SK-N-SH treated with all-trans-retinoic acid at 6 μM for 48 hours (cell line): ENCODE measurements around the gene FBXL17.
A peak's percentile ranks its signal among the peaks of the same experiment; 100 is the strongest.

Experiments used
- ATAC-seq: fragments of 200-7000 bp; cut with Tn5 transposase; 3 replicates; pipeline ENCODE4 v1.9.1; 2020; ENCODE audit warnings: mild to moderate bottlenecking, moderate library complexity
- ARNTL ChIP-seq: fragments of 450-650 bp; formaldehyde crosslinking; IDR thresholded peaks from 2 replicates; pipeline ENCODE4 v1.5.0; 2020; ENCODE audit warnings: low read depth, mild to moderate bottlenecking, moderate library complexity, borderline replicate concordance
- BACH2 ChIP-seq: fragments of 250-450 bp; sonication (Bioruptor Pico); IDR thresholded peaks from 2 replicates; pipeline ENCODE4 v1.9.0; 2021; ENCODE audit warnings: mild to moderate bottlenecking, borderline replicate concordance
- CSDC2 ChIP-seq: fragments of 250-450 bp; sonication (Bioruptor Pico); IDR thresholded peaks from 2 replicates; pipeline ENCODE4 v1.5.0; 2020; ENCODE audit warnings: mild to moderate bottlenecking, moderate library complexity
- CSRNP3 ChIP-seq: fragments of 250-450 bp; sonication (Bioruptor Pico); IDR thresholded peaks from 2 replicates; pipeline ENCODE4 v1.5.1; 2021; ENCODE audit warnings: mild to moderate bottlenecking, moderate library complexity
- ESRRG ChIP-seq: fragments of 250-450 bp; sonication (Bioruptor Pico); IDR thresholded peaks from 2 replicates; pipeline ENCODE4 v1.6.1; 2021; ENCODE audit warnings: mild to moderate bottlenecking
- GLIS3 ChIP-seq: fragments of 250-450 bp; sonication (Bioruptor Pico); IDR thresholded peaks from 2 replicates; pipeline ENCODE4 v1.5.0; 2020; ENCODE audit warnings: mild to moderate bottlenecking, moderate library complexity
- ISL1 ChIP-seq: fragments of 250-450 bp; sonication (Bioruptor Pico); IDR thresholded peaks from 2 replicates; pipeline ENCODE4 v2.1.2; 2022; ENCODE audit warnings: mild to moderate bottlenecking, moderate library complexity
- PATZ1 ChIP-seq: fragments of 250-450 bp; sonication (Bioruptor Pico); IDR thresholded peaks from 2 replicates; pipeline ENCODE4 v1.8.0; 2020; ENCODE audit warnings: mild to moderate bottlenecking, moderate library complexity, borderline replicate concordance
- POU6F1 ChIP-seq: fragments of 250-450 bp; sonication (Bioruptor Pico); IDR thresholded peaks from 2 replicates; pipeline ENCODE4 v1.8.0; 2021; ENCODE audit warnings: low read depth, mild to moderate bottlenecking, moderate library complexity, borderline replicate concordance
- PPARA ChIP-seq: fragments of 250-450 bp; sonication (Bioruptor Pico); IDR thresholded peaks from 2 replicates; pipeline ENCODE4 v1.5.0; 2020; ENCODE audit warnings: mild to moderate bottlenecking, borderline replicate concordance
- RARB ChIP-seq: fragments of 250-450 bp; sonication (Bioruptor Pico); IDR thresholded peaks from 2 replicates; pipeline ENCODE4 v1.8.0; 2021; ENCODE audit warnings: mild to moderate bottlenecking, moderate library complexity
- SNAI2 ChIP-seq: fragments of 250-450 bp; sonication (Bioruptor Pico); IDR thresholded peaks from 2 replicates; pipeline ENCODE4 v1.5.0; 2020; ENCODE audit warnings: mild to moderate bottlenecking, moderate library complexity
- TCF4 ChIP-seq: fragments of 250-450 bp; sonication (Bioruptor Pico); IDR thresholded peaks from 2 replicates; pipeline ENCODE4 v1.8.0; 2021; ENCODE audit warnings: mild to moderate bottlenecking, moderate library complexity, borderline replicate concordance
- TOX ChIP-seq: fragments of 250-450 bp; sonication (Bioruptor Pico); IDR thresholded peaks from 2 replicates; pipeline ENCODE4 v1.8.0; 2021; ENCODE audit warnings: mild to moderate bottlenecking, moderate library complexity, borderline replicate concordance
- ZC3H10 ChIP-seq: fragments of 250-450 bp; sonication (Bioruptor Pico); IDR thresholded peaks from 2 replicates; pipeline ENCODE4 v1.5.1; 2021; ENCODE audit warnings: mild to moderate bottlenecking, moderate library complexity
- ZFP3 ChIP-seq: fragments of 250-450 bp; sonication (Bioruptor Pico); IDR thresholded peaks from 2 replicates; pipeline ENCODE4 v1.5.0; 2020; ENCODE audit warnings: mild to moderate bottlenecking, moderate library complexity
- ZFP30 ChIP-seq: fragments of 450-650 bp; formaldehyde crosslinking; IDR thresholded peaks from 2 replicates; pipeline ENCODE4 v1.5.0; 2022; ENCODE audit warnings: mild to moderate bottlenecking, moderate library complexity
- ZNF565 ChIP-seq: fragments of 450-650 bp; formaldehyde crosslinking; conservative IDR thresholded peaks from 2 replicates; pipeline ENCODE4 v1.5.0; 2020; ENCODE audit warnings: low read depth, mild to moderate bottlenecking, moderate library complexity
- ZNF70 ChIP-seq: fragments of 450-650 bp; formaldehyde crosslinking; IDR thresholded peaks from 2 replicates; pipeline ENCODE4 v1.5.0; 2020; ENCODE audit warnings: mild to moderate bottlenecking, moderate library complexity
- ZNF8 ChIP-seq: fragments of 450-650 bp; formaldehyde crosslinking; IDR thresholded peaks from 2 replicates; pipeline ENCODE4 v1.5.0; 2020; ENCODE audit warnings: mild to moderate bottlenecking, moderate library complexity
- TF ChIP-seq, protein P1 (sequence below): fragments of 250-450 bp; sonication (Bioruptor Pico); IDR thresholded peaks from 2 replicates; pipeline ENCODE4 v1.5.1; 2020; ENCODE audit warnings: low read depth, mild to moderate bottlenecking, moderate library complexity
- TF ChIP-seq, protein P2 (sequence below): fragments of 250-450 bp; sonication (Bioruptor Pico); IDR thresholded peaks from 2 replicates; pipeline ENCODE4 v1.5.0; 2020; ENCODE audit warnings: mild to moderate bottlenecking, moderate library complexity

The FBXL17 gene

GRCh38 chr5:108380531-108381349, 1.2 kb downstream of the FBXL17 start:
- peak; percentile 11; the same call in 2 of the 3 replicates for ATAC-seq
- no peak for TF ChIP-seq ESRRG (CRISPR knock-in tag)
- TF ChIP-seq, protein P1, sequence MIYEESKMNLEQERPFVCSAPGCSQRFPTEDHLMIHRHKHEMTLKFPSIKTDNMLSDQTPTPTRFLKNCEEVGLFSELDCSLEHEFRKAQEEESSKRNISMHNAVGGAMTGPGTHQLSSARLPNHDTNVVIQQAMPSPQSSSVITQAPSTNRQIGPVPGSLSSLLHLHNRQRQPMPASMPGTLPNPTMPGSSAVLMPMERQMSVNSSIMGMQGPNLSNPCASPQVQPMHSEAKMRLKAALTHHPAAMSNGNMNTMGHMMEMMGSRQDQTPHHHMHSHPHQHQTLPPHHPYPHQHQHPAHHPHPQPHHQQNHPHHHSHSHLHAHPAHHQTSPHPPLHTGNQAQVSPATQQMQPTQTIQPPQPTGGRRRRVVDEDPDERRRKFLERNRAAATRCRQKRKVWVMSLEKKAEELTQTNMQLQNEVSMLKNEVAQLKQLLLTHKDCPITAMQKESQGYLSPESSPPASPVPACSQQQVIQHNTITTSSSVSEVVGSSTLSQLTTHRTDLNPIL (CRISPR knock-in tag): no peak
- no peak for TF ChIP-seq PATZ1 (CRISPR knock-in tag)
- no peak for TF ChIP-seq ZC3H10
- no peak for TF ChIP-seq SNAI2
- no peak for TF ChIP-seq CSDC2 (CRISPR knock-in tag)
- TF ChIP-seq TCF4 (CRISPR knock-in tag): no peak
- TF ChIP-seq, protein P2, sequence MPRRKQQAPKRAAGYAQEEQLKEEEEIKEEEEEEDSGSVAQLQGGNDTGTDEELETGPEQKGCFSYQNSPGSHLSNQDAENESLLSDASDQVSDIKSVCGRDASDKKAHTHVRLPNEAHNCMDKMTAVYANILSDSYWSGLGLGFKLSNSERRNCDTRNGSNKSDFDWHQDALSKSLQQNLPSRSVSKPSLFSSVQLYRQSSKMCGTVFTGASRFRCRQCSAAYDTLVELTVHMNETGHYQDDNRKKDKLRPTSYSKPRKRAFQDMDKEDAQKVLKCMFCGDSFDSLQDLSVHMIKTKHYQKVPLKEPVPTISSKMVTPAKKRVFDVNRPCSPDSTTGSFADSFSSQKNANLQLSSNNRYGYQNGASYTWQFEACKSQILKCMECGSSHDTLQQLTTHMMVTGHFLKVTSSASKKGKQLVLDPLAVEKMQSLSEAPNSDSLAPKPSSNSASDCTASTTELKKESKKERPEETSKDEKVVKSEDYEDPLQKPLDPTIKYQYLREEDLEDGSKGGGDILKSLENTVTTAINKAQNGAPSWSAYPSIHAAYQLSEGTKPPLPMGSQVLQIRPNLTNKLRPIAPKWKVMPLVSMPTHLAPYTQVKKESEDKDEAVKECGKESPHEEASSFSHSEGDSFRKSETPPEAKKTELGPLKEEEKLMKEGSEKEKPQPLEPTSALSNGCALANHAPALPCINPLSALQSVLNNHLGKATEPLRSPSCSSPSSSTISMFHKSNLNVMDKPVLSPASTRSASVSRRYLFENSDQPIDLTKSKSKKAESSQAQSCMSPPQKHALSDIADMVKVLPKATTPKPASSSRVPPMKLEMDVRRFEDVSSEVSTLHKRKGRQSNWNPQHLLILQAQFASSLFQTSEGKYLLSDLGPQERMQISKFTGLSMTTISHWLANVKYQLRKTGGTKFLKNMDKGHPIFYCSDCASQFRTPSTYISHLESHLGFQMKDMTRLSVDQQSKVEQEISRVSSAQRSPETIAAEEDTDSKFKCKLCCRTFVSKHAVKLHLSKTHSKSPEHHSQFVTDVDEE (CRISPR knock-in tag): no peak
- no peak for TF ChIP-seq POU6F1 (CRISPR knock-in tag)
- no peak for TF ChIP-seq CSRNP3 (CRISPR knock-in tag)
- TF ChIP-seq ARNTL (CRISPR knock-in tag): no peak
- TF ChIP-seq ISL1 (CRISPR knock-in tag): no peak
- TF ChIP-seq ZNF70 (CRISPR knock-in tag): no peak
- TF ChIP-seq GLIS3 (CRISPR knock-in tag): no peak
- TF ChIP-seq PPARA (CRISPR knock-in tag): no peak
- TF ChIP-seq ZNF8 (CRISPR knock-in tag): no peak
- TF ChIP-seq TOX: no peak
- no peak for TF ChIP-seq ZNF565 (CRISPR knock-in tag)
- no peak for TF ChIP-seq ZFP30 (CRISPR knock-in tag)
- no peak for TF ChIP-seq RARB (CRISPR knock-in tag)

DNA sequence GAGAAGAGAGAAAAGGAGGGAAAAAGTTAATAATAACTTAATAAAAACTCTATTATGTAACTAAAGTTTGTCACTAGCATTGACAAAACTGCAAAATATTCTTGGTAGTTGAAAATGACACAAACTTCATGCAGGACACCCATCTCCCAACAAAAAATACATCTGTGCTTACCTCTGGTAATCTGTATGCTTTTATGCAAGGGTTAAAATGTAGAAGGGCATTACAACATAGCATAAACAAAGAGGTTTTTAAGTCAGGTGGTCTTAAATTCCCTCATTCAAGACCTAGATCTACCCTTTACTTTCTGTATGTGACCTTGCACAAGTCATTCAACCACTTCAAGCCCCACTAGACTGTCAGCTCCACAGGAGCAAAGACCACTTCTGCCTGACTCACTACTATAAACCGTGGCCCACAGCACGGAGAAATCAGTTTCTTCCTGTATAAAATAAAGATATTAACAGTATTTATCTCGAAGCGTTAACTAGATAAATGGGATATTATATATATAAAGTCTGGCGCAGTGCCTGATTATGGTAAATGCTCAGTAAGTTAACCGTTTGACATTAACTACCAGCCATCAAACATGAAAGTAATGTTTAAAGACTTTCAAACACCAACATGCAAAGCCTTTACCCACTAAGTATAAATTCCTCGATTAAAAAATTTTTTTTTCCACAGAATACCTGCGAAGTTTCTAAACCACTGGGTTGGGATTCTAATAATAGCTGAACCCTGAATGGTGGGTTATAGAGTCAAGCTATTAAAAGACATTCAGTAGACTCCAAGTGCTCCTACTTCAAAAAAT, 2.0 kb downstream of the FBXL17 start:
- no peak for TF ChIP-seq RARB (CRISPR knock-in tag)
- no peak for ATAC-seq

DNA sequence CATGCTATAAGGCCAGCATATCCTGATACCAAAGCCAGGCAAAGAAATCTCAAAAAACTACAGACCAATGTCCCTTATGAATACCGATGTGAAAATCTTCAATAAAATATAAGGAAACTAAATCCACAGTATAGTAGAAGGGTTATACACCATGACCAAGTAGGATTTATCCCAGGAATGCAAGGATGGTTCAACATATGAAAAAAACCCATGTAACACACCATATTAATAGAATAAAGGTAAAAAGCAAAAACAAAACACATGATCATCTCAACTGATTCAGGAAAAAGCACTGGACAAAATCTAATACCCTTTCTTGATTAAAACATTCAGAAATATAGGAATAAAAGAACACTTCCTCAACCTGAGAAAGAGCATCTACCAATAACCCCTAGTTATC, 6.1 kb downstream of the FBXL17 start:
- ATAC-seq: no peak
- TF ChIP-seq ESRRG (CRISPR knock-in tag) (no peak), ZNF565 (CRISPR knock-in tag) (no peak), ZFP3 (CRISPR knock-in tag) (no peak), GLIS3 (CRISPR knock-in tag) (no peak), ZNF70 (CRISPR knock-in tag) (no peak), CSRNP3 (CRISPR knock-in tag) (no peak), BACH2 (CRISPR knock-in tag) (no peak), ZFP30 (CRISPR knock-in tag) (no peak), PATZ1 (CRISPR knock-in tag) (no peak)
